ENCODE measurements around the gene SRPRB.

SRPRB gene

GRCh38 chr3:133865136-133865855, 59.7 kb downstream of the SRPRB start:
- DNase-seq (ENCODE audit: low read depth, low spot score): no peak

DNA sequence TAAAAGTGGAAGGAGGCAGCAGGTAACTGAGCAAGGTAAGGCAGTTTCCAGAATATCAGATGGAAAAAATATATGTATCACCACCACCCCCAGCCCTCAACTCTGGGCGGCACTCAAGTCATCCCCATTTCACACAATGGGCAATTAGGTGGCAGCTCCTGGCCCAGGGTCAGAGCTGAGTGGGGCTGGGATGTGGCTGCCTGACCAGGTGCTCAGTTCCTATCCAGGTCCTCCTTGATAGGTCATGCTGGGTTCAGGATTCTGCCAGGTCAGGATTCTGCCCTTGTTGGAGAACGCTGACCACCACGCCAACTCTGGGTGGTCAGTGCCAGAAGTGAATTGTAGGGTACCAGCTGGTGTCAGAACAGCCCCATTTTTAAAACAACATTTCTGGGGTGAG, 60.5 kb downstream of the SRPRB start:
- DNase-seq (ENCODE audit: low read depth, low spot score): no peak

GRCh38 chr3:133868186-133868585, 62.6 kb downstream of the SRPRB start:
- no peak for DNase-seq (ENCODE audit: low read depth, low spot score)

- DNase-seq (ENCODE audit: low read depth, low spot score): no peak
Observed at GRCh38 chr3:133868758-133869475, 63.3 kb downstream of the SRPRB start.

- DNase-seq (ENCODE audit: low read depth, low spot score): no peak
Observed at GRCh38 chr3:133869586-133869985, 64.0 kb downstream of the SRPRB start.

GRCh38 chr3:133870822-133871221, 65.2 kb downstream of the SRPRB start:
- no peak for DNase-seq (ENCODE audit: low read depth, low spot score)
